ENCODE data around the gene SLC16A10.

Gene SLC16A10

DNA sequence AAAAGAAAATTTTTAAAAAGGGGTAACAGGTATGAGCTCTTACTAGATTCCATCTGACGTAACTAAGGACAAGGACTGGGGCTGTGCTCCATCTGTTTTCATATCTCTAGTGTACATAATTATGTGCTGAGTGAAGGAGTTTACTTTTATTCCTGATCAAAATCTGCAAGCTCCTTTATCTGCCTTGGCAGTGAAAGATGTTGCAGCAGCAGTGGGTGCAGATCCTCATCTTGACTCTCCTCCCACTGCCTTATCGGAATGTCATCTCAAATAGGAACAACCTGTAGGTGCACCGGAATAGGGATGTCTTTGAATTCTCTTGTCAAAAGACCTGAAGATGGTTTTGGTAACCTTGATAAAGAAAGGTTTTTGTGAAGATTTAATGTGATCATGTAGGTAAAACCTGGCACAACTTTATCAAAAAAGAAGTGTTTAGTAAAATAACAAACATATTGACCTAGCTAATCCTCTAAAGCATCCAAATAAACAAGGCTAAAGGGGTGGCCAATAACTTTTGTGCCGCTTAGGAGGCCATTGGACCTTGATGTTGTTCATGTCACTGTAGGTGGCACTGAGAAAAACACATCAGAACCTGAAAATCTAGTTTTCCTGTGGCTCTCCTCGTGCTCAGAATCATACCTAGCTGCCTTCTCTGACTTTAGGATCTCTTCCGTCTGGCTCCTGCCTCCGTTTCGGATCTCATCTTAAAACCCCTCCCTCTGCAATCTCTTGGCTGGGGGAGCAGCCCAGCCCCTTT is 19.0 kb upstream of the SLC16A10 start:
- Histone ChIP-seq H3K27ac (no peak overlapping the region), H3K9ac (no peak overlapping the region), H3K4me1 (peaks cover 15 to 47% (median 22%) of the 10 kb centered on the region in 10 experiments), H3K4me2 (no peak overlapping the region), H3K36me3 (no peaks in the 10 kb centered on the region), H3K4me3 (no peak overlapping the region), H3K9me3 (replicated peaks in 1 of 11) (peaks cover 7 to 10% (median 9%) of the 10 kb centered on the region in 11 experiments), H3K27me3 (no peaks in the 10 kb centered on the region), H4K20me1 (no peaks in the 10 kb centered on the region)
- no peak for TF ChIP-seq Cebpa-rat (IDR thresholded peaks at IDR 0.05)

DNA sequence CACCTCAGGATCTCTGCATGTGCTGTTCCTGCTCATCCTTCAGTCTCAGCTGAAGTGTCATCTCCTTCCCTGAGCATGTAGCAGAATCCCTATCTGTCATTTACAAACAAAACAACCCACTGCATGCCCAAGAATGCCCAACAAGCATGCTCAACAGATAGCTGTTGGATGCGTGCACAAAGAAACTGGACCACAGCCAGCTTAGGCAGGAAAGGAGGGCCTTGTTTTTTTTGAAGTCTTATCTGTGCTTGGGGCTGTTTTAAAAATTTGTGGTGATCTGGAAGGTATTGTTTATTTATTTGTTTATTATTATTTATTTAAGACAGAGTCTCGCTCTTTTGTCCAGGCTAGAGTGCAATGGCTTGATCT is 18.5 kb upstream of the SLC16A10 start:
- peaks cover 2 to 5% (median 4%) of the 10 kb centered on the region in 11 experiments for H3K9me3 ChIP-seq (replicated peaks in 1 of 11)
- peaks cover 15 to 48% (median 22%) of the 10 kb centered on the region in 10 experiments for H3K4me1 ChIP-seq
- no peaks in the 10 kb centered on the region for H3K27me3 ChIP-seq
- no peaks in the 10 kb centered on the region for H3K36me3 ChIP-seq
- H3K4me2 ChIP-seq, result no peak overlapping the region
- H4K20me1 ChIP-seq, result no peaks in the 10 kb centered on the region
- no peak overlapping the region for H3K9ac ChIP-seq
- H3K27ac ChIP-seq, result no peak overlapping the region
- no peak overlapping the region for H3K4me3 ChIP-seq
- TF ChIP-seq Cebpa-rat (IDR thresholded peaks at IDR 0.05), result no peak

DNA sequence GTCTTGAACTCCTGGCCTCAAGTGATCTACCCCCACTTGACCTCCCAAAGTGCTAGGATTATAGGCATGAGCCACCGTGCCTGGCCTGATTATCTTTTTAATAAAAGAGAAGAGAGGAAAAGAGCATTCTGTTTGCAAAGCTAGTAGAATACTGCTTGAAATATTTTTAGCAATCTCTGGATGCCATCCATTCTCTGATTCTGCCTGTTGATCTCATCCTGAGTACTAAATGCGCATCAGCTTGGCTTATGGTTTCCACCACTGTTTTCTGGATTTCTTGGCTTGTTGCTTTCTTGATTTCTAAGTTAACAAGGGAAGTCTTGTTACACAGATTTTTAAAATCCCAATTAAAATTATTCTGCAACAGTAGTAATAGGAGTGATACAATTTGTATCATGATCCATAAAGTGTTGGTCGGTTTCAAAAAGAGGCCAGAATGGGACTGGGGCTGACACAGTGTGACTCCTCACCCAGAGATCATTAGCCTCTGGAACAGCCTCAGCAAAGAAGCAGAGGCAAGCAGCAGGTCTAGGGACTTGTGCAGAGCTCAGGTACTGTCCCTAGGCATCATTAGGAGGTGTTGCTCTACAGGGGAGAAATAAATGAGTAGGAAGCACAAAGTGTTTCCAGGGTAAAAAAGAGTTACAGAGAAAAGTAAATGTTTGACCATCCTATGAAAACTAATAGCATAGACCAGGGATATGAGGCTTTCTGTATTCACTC is 17.8 kb upstream of the SLC16A10 start:
- no peaks in the 10 kb centered on the region for H3K36me3 ChIP-seq
- no peak overlapping the region for H3K9ac ChIP-seq
- TF ChIP-seq Cebpa-rat (IDR thresholded peaks at IDR 0.05), result no peak
- H3K4me3 ChIP-seq, result no peak overlapping the region
- H3K27ac ChIP-seq, result peak overlapping the region in 1 of 11 experiments; percentile 18; a peak in 1 of 22 replicates
- H3K27me3 ChIP-seq, result no peaks in the 10 kb centered on the region
- peaks cover 15 to 55% (median 22%) of the 10 kb centered on the region in 10 experiments for H3K4me1 ChIP-seq
- no peaks in the 10 kb centered on the region for H4K20me1 ChIP-seq
- peak overlapping the region in 2 of 11 experiments; percentile 42 to 50; a peak in 3 of 22 replicates for H3K4me2 ChIP-seq
- H3K9me3 ChIP-seq (replicated peaks in 1 of 11), result no peaks in the 10 kb centered on the region

DNA sequence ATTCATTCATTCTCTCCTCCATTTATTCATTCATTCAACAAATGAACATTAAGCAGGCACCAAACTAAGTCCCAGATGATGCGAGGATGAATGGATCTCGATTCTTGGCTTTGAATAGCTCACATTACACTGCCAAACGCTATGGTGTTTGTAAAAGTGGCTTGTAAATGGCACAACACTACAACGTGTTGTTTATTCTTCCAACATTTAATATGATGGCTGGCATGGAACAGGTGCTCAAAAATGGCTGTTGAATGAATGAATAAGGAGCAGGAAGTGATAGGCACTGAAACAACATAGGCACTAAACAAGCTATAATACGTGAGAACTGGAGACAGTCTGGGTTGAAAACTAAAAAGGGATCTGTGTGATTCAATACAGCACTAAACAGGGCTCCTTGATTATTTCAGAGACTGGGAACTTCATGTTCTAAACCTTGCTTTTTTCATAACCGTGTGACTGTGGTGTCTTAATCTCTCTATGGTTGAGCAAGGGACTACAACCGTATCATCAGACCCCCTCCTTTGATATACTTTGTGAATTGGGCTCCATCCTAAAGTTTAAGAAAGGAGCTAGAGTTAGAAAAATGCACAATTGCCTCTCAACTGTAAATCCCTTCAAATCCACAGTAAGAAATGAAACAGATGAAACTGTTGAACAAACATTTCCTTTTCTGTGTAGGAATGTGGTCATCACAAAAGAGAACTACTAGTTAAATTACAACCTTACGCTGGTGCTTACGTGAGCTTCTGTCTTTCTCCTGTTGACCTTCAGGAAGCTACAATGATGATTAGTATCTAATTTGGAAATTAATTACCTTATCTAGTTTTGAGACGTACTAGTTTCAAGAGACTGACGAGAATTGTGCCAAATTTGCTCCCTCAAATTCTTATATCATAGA is 16.9 kb upstream of the SLC16A10 start:
- Histone ChIP-seq H3K36me3 (no peaks in the 10 kb centered on the region), H3K27me3 (no peaks in the 10 kb centered on the region), H3K9me3 (replicated peaks in 1 of 11) (no peaks in the 10 kb centered on the region), H3K9ac (0 out of 22 replicates have a peak overlapping the region, but pooled peaks of 1 of the 11 experiments have one; percentile 4), H4K20me1 (no peaks in the 10 kb centered on the region), H3K4me1 (peaks cover 14 to 61% (median 18%) of the 10 kb centered on the region in 10 experiments), H3K4me2 (peak overlapping the region in 2 of 11 experiments; percentile 42 to 50; a peak in 4 of 22 replicates), H3K27ac (peak overlapping the region in 2 of 11 experiments; percentile 11 to 18; a peak in 3 of 22 replicates), H3K4me3 (no peak overlapping the region)
- TF ChIP-seq Cebpa-rat (IDR thresholded peaks at IDR 0.05), result no peak

DNA sequence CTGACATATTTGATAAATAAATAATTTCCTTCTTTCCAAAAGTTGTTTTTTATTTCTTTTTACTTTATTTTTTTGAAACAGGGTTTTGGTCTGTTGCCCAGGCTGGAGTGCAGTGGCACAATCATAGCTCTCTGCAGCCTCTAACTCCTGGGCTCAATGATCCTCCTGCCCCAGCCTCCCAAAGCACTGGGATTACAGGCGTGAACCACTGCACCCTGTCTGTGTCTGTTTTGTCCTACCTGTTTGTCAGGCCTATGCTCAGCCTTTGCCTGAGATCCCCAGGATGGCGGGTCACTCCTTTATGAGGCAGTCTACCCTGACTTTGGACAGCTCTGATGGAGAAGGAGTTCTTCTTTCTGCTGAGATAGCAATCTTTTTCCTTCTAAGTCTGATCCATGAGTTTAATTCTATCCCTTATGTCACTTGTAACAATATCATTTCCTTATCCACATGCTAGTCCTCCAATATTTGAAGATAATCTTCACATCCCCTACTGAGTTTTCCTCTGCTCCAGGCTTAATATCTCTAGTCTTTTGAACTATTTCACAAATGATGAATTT is 14.4 kb upstream of the SLC16A10 start:
- no peaks in the 10 kb centered on the region for H4K20me1 ChIP-seq
- H3K9me3 ChIP-seq (replicated peaks in 1 of 11), result 0 out of 22 replicates have a peak, but pooled peaks cover 0 to under 1% (median 0%) of the 10 kb centered on the region in 11 experiments
- no peak overlapping the region for H3K27ac ChIP-seq
- H3K4me1 ChIP-seq, result peaks cover 0 to 71% (median 0%) of the 10 kb centered on the region in 10 experiments; a peak in 8 of 20 replicates
- 0 out of 22 replicates have a peak overlapping the region, but pooled peaks of 1 of the 11 experiments have one; percentile 2 for H3K4me2 ChIP-seq
- TF ChIP-seq Cebpa-rat (IDR thresholded peaks at IDR 0.05), result no peak
- no peak overlapping the region for H3K9ac ChIP-seq
- no peaks in the 10 kb centered on the region for H3K27me3 ChIP-seq
- H3K36me3 ChIP-seq, result no peaks in the 10 kb centered on the region
- H3K4me3 ChIP-seq, result no peak overlapping the region

DNA sequence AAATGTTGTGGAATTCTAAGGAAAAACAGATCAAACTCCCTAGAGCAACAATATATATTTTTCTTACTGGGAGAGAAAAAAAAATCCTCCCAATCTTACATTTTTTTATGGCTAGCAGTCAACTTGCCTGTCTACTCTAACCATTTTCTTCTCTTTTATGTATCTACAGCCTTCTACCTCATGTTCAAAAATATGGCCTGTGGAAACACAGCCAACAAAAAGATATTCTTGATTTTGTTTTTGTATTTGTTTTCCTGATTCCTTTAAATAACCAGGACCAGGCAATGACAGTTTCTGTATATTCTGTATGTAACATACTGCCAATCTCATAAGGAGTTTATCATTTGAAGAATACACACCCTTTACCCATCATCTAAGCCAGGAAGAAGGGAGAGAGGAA is 13.0 kb upstream of the SLC16A10 start:
- Histone ChIP-seq H3K4me1 (peaks cover 0 to 71% (median 0%) of the 10 kb centered on the region in 10 experiments; a peak in 8 of 20 replicates), H3K9ac (no peak overlapping the region), H3K27ac (no peak overlapping the region), H3K4me2 (peak overlapping the region in 2 of 11 experiments; percentile 72 to 81; a peak in 4 of 22 replicates), H3K36me3 (no peaks in the 10 kb centered on the region), H3K4me3 (no peak overlapping the region), H3K27me3 (no peaks in the 10 kb centered on the region), H4K20me1 (no peaks in the 10 kb centered on the region), H3K9me3 (replicated peaks in 1 of 11) (0 out of 22 replicates have a peak, but pooled peaks cover 0 to 5% (median 0%) of the 10 kb centered on the region in 11 experiments)
- TF ChIP-seq Cebpa-rat (IDR thresholded peaks at IDR 0.05), result no peak

DNA sequence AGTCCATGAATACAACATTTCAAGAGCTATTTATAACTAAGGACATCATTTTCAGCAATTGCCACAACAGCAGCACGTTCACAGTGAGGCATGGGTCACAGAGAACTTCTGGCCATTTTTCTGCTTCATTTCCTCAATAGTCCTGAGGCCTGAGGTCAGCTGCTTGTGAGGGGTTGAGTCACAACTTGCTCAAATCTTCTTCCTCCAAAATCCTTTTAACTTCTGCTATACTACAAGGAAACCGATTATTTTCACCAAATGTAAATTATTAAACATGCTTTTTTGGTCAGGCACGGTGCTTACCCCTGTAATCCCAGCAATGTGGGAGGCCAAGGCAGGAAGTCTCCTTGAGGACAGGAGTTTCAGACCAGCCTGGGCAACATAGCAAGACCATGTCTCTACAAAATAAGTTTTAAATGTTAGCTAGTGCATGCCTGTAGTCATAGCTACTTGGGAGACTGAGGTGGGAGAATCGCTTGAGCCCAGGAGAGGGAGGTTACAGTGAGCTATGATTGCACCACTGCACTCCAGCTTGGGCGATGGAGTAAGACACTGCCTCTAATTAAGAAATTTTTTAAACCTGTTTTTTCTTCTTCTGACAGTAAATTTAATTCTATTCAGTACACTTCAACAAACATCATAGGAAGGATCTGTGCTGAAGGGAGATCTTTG is 11.1 kb upstream of the SLC16A10 start:
- no peaks in the 10 kb centered on the region for H3K27me3 ChIP-seq
- 0 out of 22 replicates have a peak, but pooled peaks of 1 of the 11 experiments have one; percentile 25 for TF ChIP-seq Cebpa-rat (IDR thresholded peaks at IDR 0.05)
- no peaks in the 10 kb centered on the region for H3K36me3 ChIP-seq
- H3K4me3 ChIP-seq, result no peak overlapping the region
- H3K4me2 ChIP-seq, result peak overlapping the region in 4 of 11 experiments; percentile 2 to 81 (median 69); a peak in 6 of 22 replicates
- H3K9me3 ChIP-seq (replicated peaks in 1 of 11), result 0 out of 22 replicates have a peak, but pooled peaks cover 0 to 5% (median 0%) of the 10 kb centered on the region in 11 experiments
- H3K4me1 ChIP-seq, result peaks cover 0 to 54% (median 0%) of the 10 kb centered on the region in 10 experiments; a peak in 8 of 20 replicates
- peak overlapping the region in 3 of 11 experiments; percentile 62 to 71 (median 69); a peak in 6 of 22 replicates for H3K9ac ChIP-seq
- no peaks in the 10 kb centered on the region for H4K20me1 ChIP-seq
- peak overlapping the region in 4 of 11 experiments; percentile 33 to 95 (median 87); a peak in 7 of 22 replicates for H3K27ac ChIP-seq

Measured in BLaER1 treated with 17β-estradiol and CSF1 and Interleukin-3, amounts not matched to agents 10 nM and 100 nM (cell line).